MCF 10A (cell line): ENCODE measurements around the gene EPHA6. TPM values are rescaled to one million over a fixed set of nuclear protein-coding genes. Genes with fewer than 3 reads are reported as not detected.

ENCODE experiments used
- BruUV-seq: library from RNA; stranded (reverse); fragments of 400-500 nt; replicated peaks from 2 replicates; lab custom pipeline; 2021; lab: Mats Ljungman, UMichigan
- CTCF ChIA-PET: fragments of 300-600 bp; sonication (Branson Sonifier 250); formaldehyde crosslinking; extraction: SDS; loops from one replicate; lab custom pipeline; 2021; ENCODE audit warnings: antibody characterized with exemption, inconsistent platforms; lab: Yijun Ruan, JAX
- POLR2A ChIA-PET: fragments of 300-600, 350-650 bp; sonication (Branson Sonifier 250); formaldehyde crosslinking; extraction: SDS; loops from one replicate; lab custom pipeline; 2020; ENCODE audit warnings: antibody characterized with exemption, inconsistent platforms; lab: Yijun Ruan, JAX
- DNase-seq: peaks from one replicate; pipeline ENCODE4 v3.0.0-alpha.2; 2018; ENCODE audit not compliant: unreplicated experiment
- H3K27ac Mint-ChIP-seq: one replicate; pipeline ENCODE4 v1.8.0; 2022; ENCODE audit warnings: mild to moderate bottlenecking, low read depth, mixed read lengths; ENCODE audit not compliant: unreplicated experiment
- H3K27me3 Mint-ChIP-seq: one replicate; pipeline ENCODE4 v1.8.0; 2022; ENCODE audit warnings: mixed read lengths; ENCODE audit not compliant: insufficient read depth, unreplicated experiment
- H3K36me3 Mint-ChIP-seq: one replicate; pipeline ENCODE4 v1.8.0; 2022; ENCODE audit warnings: mild to moderate bottlenecking, moderate library complexity, mixed read lengths; ENCODE audit not compliant: insufficient read depth, unreplicated experiment
- H3K4me1 Mint-ChIP-seq: one replicate; pipeline ENCODE4 v1.8.0; 2022; ENCODE audit warnings: mixed read lengths; ENCODE audit not compliant: insufficient read depth, unreplicated experiment
- H3K4me3 Mint-ChIP-seq: one replicate; pipeline ENCODE4 v1.8.0; 2022; ENCODE audit warnings: mild to moderate bottlenecking, moderate library complexity, mixed read lengths; ENCODE audit not compliant: unreplicated experiment
- H3K9me3 Mint-ChIP-seq: one replicate; pipeline ENCODE4 v1.8.0; 2022; ENCODE audit warnings: mixed read lengths; ENCODE audit not compliant: unreplicated experiment
- intact Hi-C: fragments of 100-400 bp; cut with micrococcal nuclease; formaldehyde crosslinking; loops from 2 replicates; pipeline ENCODE4 v1.14.1; 2022
- total RNA-seq: library from RNA; stranded (reverse); gene quantifications from 2 replicates; pipeline ENCODE4 v1.2.3, GENCODE V29; 2022
- TF ChIP-seq, protein P1 (sequence below): fragments of 200-600 bp; IDR thresholded peaks from one replicate; pipeline ENCODE4 v1.8.0; 2022; ENCODE audit warnings: antibody characterized with exemption, mild to moderate bottlenecking; ENCODE audit not compliant: unreplicated experiment

Gene EPHA6
- total RNA-seq, 1 experiment from 2014 or later = 0.33 TPM

DNA sequence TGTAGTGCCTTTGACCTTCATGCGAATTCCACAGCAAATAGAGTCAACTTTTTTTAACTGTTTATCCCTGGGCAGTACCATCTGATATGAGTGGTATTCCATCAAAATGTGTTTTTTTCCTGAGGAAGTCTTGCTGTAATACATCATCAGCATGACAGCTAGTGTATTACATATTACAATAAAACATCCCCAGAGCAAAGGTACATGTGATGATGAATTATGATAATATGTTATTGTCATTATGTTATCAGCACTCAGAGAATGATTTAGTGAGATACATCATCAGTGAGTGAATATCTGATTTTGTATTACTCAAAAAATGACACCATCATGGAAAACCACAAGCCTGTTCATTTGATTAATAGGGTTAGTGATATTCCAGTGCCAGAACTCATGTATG lies 880.5 kb downstream of the EPHA6 start:
- POLR2A ChIA-PET = no interaction called here

DNA sequence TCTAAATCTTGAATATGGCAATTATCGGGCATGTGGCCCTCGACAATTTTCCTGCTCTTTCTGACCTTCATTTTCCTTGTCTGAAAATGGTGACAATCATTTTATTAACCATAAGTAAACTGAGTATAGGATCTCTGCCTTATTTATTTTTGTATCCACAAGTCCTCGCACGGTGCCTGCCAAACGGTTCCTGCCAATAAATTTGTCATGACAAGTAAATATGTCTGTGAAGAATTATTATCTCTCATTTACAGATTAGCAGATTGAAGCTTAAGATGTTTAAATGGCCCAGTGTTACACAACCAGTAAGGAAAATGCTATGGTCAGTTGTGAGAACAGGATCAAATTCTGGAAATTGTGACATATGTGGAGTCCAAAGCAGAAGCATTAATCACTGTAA lies 884.3 kb downstream of the EPHA6 start:
- no TSS peak for BruUV-seq
- Mint-ChIP-seq H3K4me1 (no peaks in the 10 kb centered on the region), H3K36me3 (no peaks in the 10 kb centered on the region), H3K4me3 (no peak overlapping the region), H3K9me3 (no peaks in the 10 kb centered on the region), H3K27me3 (peaks cover 43% of the 10 kb centered on the region), H3K27ac (no peak overlapping the region)
- intact Hi-C loops = no loop called here
- TF ChIP-seq, protein P1, sequence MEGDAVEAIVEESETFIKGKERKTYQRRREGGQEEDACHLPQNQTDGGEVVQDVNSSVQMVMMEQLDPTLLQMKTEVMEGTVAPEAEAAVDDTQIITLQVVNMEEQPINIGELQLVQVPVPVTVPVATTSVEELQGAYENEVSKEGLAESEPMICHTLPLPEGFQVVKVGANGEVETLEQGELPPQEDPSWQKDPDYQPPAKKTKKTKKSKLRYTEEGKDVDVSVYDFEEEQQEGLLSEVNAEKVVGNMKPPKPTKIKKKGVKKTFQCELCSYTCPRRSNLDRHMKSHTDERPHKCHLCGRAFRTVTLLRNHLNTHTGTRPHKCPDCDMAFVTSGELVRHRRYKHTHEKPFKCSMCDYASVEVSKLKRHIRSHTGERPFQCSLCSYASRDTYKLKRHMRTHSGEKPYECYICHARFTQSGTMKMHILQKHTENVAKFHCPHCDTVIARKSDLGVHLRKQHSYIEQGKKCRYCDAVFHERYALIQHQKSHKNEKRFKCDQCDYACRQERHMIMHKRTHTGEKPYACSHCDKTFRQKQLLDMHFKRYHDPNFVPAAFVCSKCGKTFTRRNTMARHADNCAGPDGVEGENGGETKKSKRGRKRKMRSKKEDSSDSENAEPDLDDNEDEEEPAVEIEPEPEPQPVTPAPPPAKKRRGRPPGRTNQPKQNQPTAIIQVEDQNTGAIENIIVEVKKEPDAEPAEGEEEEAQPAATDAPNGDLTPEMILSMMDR = no peak
- no peak for DNase-seq
- POLR2A ChIA-PET = interaction anchor here (0.6 kb wide), 1 partner anchor 14 kb away, joined by 3 read pairs; no protein-coding TSS in a partner anchor
- CTCF ChIA-PET = no interaction called here

More for the DNA sequence above, 880.5 kb downstream of the EPHA6 start:
- H3K36me3 Mint-ChIP-seq = no peaks in the 10 kb centered on the region
- no peak overlapping the region for H3K27ac Mint-ChIP-seq
- CTCF ChIA-PET = interaction anchor here (0.6 to 1.5 kb wide), 3 partner anchors 26 to 601 kb away, joined by 3 to 7 read pairs (median 4); no protein-coding TSS in a partner anchor
- BruUV-seq = no TSS peak
- H3K4me3 Mint-ChIP-seq = no peak overlapping the region
- no peak for DNase-seq
- peaks cover 18% of the 10 kb centered on the region for H3K27me3 Mint-ChIP-seq
- intact Hi-C loops = no loop called here
- no peaks in the 10 kb centered on the region for H3K4me1 Mint-ChIP-seq
- H3K9me3 Mint-ChIP-seq = no peaks in the 10 kb centered on the region
- TF ChIP-seq, protein P1 = no peak

DNA sequence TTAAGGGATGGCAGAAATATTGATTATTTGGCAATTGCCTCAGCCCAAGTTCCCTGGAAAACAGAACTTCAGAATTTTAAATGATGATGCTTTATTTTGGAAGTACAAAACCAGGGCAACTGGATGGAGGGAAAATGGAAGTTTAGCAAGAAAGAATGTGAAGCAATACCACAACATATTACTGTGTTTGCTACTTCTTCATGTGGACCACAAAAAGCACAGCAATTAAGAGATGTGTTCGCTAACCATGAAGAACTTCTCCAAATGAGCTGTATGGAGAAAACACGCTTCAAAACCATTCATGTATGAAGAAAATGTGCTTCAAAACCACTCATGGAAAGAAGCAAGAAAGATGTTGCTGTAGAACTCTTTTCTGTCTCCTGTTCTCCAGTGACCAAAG lies 885.5 kb downstream of the EPHA6 start:
- no peak overlapping the region for H3K27ac Mint-ChIP-seq
- TF ChIP-seq, protein P1 = no peak
- no peak for DNase-seq
- ChIA-PET POLR2A (no interaction called here), CTCF (interaction anchor here (0.9 kb wide), 1 partner anchor 172 kb away, joined by 3 read pairs; no protein-coding TSS in a partner anchor)
- H3K4me1 Mint-ChIP-seq = no peaks in the 10 kb centered on the region
- intact Hi-C loops = no loop called here
- no TSS peak for BruUV-seq
- peaks cover 55% of the 10 kb centered on the region for H3K27me3 Mint-ChIP-seq
- H3K9me3 Mint-ChIP-seq = no peaks in the 10 kb centered on the region
- no peaks in the 10 kb centered on the region for H3K36me3 Mint-ChIP-seq
- H3K4me3 Mint-ChIP-seq = no peak overlapping the region

DNA sequence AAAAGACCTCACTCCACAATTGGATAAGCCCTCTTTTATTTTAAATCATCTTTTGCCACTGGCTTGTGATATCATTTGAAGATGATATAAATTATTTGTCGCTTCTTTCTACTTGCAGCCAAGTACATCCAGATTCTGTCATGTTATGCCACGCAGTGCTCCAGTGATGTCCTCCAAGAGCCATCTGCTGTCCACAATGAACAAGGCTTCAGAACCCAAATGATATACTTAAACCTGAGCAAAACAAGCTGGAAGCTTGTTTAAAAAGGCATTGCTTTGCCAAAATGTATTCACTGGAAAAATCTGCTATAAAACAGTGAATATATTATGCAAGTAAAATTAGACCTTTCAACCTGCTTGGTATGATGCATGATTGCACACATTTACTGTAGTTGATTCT lies 891.4 kb downstream of the EPHA6 start:
- CTCF ChIA-PET = interaction anchor here (0.6 kb wide), 1 partner anchor 21 kb away, joined by 3 read pairs; no protein-coding TSS in a partner anchor
- Mint-ChIP-seq H3K27me3 (peaks cover 58% of the 10 kb centered on the region), H3K9me3 (no peaks in the 10 kb centered on the region), H3K4me1 (no peaks in the 10 kb centered on the region), H3K4me3 (no peak overlapping the region), H3K36me3 (no peaks in the 10 kb centered on the region), H3K27ac (no peak overlapping the region)
- intact Hi-C loops = no loop called here
- TF ChIP-seq, protein P1 = no peak
- no TSS peak for BruUV-seq
- no peak for DNase-seq
- POLR2A ChIA-PET = no interaction called here
